ENCODE measurements around the gene MVP.

- TF ChIP-seq, protein P1, sequence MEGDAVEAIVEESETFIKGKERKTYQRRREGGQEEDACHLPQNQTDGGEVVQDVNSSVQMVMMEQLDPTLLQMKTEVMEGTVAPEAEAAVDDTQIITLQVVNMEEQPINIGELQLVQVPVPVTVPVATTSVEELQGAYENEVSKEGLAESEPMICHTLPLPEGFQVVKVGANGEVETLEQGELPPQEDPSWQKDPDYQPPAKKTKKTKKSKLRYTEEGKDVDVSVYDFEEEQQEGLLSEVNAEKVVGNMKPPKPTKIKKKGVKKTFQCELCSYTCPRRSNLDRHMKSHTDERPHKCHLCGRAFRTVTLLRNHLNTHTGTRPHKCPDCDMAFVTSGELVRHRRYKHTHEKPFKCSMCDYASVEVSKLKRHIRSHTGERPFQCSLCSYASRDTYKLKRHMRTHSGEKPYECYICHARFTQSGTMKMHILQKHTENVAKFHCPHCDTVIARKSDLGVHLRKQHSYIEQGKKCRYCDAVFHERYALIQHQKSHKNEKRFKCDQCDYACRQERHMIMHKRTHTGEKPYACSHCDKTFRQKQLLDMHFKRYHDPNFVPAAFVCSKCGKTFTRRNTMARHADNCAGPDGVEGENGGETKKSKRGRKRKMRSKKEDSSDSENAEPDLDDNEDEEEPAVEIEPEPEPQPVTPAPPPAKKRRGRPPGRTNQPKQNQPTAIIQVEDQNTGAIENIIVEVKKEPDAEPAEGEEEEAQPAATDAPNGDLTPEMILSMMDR (IDR thresholded peaks at IDR 0.05 in 8 of 11, conservative IDR thresholded peaks at IDR 0.05 in 3 of 11), result no peak
- TF ChIP-seq POLR2A (IDR thresholded peaks at IDR 0.05), result no peak
Measured at GRCh38 chr16:29810699-29811169, 9.5 kb upstream of the MVP start.

All from spleen (tissue), 7 donors.